ENCODE measurements around the gene IFI27L1.

GRCh38 chr14:94058128-94058673, 22.9 kb upstream of the IFI27L1 start:
- TF ChIP-seq POLR2A (IDR thresholded peaks at IDR 0.05) (no peak), POLR2AphosphoS5 (IDR thresholded peaks at IDR 0.05) (no peak)
- TF ChIP-seq, protein P1, sequence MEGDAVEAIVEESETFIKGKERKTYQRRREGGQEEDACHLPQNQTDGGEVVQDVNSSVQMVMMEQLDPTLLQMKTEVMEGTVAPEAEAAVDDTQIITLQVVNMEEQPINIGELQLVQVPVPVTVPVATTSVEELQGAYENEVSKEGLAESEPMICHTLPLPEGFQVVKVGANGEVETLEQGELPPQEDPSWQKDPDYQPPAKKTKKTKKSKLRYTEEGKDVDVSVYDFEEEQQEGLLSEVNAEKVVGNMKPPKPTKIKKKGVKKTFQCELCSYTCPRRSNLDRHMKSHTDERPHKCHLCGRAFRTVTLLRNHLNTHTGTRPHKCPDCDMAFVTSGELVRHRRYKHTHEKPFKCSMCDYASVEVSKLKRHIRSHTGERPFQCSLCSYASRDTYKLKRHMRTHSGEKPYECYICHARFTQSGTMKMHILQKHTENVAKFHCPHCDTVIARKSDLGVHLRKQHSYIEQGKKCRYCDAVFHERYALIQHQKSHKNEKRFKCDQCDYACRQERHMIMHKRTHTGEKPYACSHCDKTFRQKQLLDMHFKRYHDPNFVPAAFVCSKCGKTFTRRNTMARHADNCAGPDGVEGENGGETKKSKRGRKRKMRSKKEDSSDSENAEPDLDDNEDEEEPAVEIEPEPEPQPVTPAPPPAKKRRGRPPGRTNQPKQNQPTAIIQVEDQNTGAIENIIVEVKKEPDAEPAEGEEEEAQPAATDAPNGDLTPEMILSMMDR (IDR thresholded peaks at IDR 0.05): no peak

Data from breast epithelium (tissue), 3 donors.